Cortex of kidney (tissue), 1 donor: ENCODE results near the gene CNN3.
"Not testable (repeated sequence)": the region's sequence is repeated elsewhere in the genome, so short reads cannot be mapped to it uniquely, and the experiment has no call there.

Experiments
- DNase-seq: peaks from one replicate; lab custom pipeline; 2025; lab: John Stamatoyannopoulos, UW

The CNN3 gene

DNA sequence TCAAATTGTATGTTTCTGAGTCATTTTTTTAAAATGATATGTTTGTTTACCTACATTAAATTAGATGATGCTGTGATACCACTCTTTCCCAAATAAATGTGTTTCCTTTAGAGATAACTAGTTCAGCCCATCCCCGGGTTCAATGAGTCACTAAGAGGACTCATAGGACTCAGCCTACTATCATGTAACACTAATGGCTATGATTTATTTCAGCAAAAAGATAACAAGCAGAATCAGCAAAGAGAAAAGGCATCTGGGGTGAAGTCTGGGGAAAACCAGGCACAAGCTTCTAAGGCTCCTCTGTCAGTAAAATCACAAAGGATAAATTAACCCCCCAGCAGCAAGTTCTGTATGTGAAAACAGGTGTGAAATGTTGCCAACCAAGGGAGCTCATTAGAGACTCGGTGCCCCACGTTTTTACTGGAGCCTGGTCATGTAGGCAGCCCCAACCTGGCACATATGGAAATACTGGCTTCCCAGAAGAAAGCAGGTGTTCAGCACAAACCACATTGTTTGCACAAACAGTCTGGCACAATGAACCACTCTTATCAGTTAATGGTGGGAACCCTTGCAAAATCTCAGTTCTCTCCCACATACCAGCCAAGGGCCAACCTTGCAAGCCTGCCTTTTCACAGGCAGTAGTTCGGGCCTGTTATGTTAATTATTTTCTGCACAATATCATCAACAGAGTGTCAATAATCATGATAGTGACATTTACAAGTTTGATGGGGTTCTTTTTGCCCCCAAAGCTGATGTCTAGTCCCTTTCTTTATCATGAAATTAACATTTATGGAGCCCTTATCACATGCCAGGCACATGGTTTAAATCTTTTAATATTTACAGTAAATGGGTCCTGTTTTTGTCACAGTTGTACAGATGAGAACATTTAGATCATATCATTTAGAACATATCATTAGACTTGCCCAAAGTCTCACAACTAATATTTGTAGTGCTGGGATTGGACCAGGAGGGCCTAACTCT lies 23.1 kb upstream of the CNN3 start:
- no peak for DNase-seq

DNA sequence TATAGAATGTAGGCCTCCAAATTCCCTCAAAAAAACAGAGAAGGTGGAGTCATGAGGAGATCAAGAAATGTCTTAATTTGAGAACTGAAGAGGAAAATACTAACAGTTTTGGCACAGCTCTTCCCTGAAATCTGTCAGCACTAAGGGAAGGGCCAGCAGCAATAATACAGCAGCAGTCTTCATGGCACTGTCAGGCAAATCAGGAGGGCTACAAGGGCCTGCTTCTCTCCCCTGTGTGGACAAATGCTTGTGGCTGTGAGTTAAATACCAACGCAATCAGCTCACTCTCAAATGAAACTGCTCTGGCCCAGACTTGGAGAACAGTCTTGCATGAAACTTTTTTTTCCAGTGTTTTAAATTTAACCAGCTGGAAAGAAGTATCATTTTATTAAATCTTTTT lies 20.5 kb upstream of the CNN3 start:
- DNase-seq, result no peak

DNA sequence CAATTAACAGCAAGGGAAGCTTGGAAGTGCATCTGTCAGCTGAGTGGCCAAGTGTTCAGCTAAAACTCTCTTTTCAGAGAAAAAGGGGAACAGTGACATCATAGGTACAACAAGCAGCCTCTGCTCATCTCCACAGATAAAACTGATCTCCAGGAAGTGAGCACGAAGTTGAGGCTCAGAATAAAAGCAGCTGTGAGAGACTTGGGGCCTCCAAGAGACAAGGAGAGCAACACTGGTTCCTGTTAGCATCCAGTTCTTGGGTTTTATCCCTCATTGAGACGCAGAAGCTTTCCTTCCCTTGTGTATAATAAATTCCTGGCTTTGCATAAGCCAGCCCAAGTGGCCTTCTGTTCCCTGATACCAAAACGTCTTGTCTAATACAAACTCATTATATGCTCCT lies 20.0 kb upstream of the CNN3 start:
- DNase-seq, result no peak

DNA sequence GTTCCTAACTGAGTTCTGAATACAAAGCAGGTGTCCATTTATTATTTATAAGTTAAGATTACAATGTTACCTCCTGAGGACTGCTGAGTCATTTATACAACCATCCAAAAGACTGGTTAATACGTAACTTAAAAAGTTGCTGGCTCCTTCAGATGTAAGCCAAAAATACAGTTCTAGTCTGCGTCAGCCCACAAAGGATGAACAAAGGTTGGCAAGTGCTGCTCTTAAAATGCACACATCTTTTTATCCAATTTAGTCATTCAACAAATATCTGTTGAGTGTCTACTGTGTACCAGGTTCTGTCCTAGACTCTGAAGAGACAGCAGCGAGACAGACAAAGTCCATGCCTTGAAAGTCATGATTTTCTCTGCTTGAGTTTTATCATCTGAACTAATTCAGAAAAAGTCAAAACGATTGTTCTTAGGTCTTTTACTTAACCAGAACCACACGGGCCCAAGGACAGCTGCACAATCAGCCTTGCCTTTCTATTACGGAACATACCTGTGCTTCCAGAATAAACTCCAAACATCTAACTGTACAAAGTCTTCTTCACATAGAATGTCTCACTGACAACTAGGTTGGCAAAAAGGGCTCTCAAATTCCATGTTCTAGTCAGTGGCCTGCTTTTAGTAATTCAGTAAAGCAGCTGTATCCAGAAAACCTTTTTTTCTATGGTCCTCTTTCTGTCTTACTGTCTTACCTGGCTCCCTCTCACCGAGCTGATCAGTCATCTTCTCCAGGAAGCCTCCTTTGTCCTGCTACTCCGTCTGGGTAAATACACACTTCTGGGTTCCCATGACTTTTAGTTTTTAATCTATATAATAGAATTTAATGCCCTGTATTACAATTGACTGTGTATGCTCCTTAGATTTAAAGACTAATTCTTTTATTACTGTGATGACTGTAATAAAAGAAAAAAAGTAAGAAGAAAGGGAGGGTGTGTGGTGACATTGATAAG lies 15.5 kb upstream of the CNN3 start:
- DNase-seq, result no peak

DNA sequence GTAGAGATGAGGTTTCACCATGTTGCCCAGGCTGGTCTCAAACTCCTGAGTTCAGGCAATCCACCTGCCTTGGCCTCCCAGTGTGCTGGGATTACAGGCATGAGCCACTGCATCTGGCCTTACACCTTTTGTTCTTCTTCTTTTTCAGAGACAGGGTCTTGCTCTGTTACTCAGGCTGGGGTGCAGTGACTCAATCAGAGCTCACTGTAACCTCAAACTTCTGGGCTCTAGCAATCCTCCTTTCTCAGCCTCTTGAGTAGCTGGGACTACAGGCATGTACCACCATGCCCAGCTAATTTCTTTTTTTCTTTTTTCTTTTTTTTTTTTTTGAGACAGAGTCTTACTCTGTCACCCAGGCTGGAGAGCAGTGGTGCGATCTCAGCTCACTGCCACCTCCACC lies 14.6 kb upstream of the CNN3 start:
- DNase-seq, result not testable (repeated sequence)

DNA sequence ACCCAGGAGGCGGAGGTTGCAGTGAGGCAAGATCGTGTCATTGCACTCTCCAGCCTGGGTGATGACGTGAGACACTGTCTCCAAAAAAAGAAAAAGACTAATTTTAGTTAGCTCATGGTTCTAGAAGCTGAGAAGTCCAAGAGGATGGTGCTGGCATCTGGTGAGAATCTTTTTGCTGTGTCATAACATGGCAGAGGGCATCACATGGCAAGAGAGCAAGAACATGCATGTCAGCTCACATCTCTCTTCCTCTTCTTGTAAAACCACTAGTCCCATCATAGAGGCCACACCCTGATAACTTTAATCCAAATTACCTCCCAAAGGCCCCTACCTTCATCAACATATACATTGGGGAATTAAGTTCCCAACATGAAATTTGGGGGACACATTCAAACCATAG lies 13.8 kb upstream of the CNN3 start:
- DNase-seq, result no peak

DNA sequence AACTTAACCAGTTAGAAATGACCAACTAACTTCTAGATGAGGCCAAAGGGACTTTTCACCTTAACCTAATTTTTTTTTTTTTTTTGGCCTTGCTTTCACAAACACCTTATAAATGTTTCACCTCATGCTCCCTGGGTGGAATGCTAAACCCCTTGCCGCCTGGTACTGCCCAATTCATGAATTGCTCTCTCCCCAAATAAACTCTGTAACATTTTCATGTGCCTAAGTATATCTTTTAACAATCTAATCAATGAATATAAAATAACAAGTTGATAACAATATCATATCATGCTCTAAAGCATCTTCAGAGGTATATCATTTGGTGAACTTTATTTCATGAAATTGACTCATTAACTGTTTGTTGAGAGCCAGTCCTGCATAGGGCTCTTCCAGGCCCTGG lies 10.9 kb upstream of the CNN3 start:
- no peak for DNase-seq

DNA sequence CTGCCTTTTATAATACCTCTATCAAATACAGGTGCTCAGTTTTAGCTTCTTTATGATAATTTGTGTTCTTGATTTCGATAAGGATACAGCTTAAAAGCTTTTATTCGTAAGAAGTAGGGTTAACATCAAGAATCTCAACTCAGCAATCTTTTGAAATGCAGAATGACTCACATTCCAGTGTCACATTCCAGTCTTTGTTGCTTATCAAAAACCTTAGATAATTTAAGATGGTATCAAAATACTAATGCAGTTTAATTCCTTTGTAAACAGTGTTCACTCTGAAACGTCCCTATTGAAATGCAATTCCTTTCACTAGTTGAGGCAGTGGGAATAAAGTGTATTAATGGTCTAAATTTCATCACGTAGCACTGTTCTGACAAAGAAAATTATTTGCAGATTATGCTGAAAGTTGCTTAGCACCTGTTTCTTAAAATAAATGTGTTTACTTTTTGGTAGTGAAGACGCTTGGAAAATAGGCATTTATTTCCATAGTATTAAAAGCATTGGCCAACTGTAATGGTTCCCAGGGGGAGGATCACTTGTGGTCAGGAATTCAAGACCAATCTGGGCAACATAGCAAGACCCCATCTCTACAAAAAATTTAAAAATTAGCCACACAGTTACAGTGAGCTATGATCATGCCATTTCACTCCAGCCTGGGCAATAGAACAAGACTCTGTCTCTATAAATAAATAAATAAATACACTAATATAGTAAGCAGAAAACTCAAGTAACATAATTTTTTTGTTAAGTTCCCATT lies 10.1 kb upstream of the CNN3 start:
- DNase-seq, result no peak

DNA sequence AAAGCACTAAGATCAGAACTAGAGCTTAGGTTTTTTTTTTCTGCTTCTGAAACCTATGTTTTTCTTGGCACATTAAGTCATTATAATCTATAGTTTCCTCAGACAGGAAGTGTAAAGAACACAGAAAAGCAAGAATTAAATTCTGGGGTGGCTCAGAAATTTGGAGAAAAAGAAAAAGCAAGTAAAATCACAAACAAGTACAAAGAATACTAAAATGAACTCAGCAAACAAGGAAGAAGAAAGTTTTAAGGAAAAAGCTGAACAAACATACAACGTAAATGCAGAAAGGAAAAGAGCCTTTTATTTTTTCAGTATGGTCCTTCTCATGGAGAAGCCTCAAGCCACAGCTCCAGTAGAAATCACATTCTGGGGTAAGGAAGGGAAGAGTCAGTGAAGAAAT lies 8.6 kb upstream of the CNN3 start:
- DNase-seq, result no peak

DNA sequence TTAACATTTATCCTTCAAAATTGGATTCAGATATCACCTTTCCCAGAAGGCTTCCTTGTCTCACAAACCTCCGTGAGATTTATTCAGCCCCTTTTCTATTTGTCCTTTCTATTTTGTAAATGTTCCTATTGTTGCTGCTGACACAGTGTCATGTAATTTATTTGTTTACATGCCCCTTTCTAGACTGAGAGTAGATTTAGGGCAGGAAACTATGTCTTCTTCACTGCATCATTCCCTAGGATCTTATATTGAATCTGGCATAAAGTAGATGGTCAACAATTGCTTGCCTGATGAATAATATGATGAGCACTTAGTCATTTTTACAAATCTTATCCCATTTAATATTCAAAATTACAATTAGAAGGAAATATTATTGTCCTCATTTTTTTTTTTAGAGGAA lies 8.1 kb upstream of the CNN3 start:
- no peak for DNase-seq

DNA sequence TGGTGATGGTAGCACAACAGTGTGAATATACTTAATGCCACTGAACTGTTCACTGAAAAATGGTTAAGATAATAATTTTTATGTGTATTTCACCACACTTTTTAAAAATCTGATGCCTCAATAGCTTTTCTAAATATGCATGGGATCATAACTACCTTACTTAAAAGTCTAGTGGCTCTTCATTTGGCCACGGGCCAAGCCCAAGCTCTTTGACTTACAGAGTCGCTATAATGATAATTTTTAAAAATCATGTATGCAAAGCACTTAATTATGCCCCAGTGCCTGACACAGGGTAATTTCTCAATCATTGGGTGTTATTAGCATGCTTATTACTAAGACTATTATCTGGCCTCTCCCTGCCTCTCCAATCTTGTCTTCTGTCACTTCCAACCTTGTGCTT lies 7.6 kb upstream of the CNN3 start:
- DNase-seq, result no peak

DNA sequence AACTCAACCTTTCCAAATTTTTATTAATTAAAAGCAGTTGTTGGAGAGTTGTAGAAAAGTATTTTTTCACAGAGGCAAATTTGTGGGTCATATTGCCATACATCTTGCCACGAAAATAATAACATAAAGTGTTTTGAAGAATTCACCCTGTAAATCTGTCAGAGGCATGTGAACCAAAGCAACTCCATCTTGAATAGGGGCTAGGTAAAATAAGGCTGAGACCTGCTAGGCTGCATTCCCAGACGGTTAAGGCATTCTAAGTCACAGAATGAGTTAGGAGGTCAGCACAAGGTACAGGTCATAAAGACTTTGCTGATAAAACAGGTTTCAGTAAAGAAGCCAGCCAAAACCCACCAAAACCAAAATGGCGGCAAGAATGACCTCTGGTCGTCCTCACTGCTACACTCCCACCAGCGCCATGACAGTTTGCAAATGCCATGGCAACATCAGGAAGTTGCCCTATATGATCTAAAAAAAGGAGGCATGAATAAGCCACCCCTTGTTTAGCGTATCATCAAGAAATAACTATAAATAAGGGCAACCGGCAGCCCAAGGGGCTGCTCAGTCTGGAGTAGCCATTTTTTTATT lies 4.4 kb upstream of the CNN3 start:
- no peak for DNase-seq

DNA sequence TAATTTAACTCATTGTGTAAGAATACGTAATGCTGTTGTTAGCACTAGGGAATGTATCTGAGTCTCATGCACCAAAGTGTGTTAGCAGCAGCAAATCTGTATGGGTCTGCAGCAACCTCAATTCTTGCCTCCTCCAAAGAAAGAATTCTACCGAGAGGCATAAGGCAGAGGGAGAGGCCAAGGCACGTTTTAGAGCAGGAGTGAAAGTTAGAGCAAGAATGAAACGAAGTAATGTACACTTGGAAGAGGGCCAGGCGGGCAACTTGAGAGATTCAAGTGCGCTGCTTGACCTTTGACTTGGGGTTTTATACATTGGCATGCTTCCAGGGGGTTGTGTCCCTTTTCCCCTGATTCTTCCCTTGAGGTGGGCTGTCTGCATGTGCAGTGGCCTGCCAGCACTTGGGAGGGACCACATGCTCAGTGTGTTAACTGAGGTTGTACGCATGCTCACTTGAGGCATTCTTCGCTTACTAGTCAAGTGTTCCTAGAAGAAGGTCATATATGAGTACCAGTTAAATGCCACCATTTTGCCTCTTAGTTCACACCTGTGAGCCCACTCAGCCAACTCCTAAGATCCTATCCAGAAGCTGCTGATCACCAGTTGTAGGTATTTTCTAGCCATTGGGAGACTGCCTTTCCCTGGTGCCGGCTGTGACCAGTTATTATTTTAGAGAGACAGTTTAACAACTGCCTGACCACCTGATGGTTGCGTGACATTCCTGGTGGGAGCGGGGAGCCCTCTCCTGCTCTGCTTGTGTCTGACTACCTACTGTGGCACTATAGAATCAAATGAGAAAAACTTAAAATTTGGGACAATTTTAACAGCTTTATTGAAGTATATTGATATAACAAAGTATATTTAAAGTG lies 2.7 kb upstream of the CNN3 start:
- DNase-seq, result no peak

DNA sequence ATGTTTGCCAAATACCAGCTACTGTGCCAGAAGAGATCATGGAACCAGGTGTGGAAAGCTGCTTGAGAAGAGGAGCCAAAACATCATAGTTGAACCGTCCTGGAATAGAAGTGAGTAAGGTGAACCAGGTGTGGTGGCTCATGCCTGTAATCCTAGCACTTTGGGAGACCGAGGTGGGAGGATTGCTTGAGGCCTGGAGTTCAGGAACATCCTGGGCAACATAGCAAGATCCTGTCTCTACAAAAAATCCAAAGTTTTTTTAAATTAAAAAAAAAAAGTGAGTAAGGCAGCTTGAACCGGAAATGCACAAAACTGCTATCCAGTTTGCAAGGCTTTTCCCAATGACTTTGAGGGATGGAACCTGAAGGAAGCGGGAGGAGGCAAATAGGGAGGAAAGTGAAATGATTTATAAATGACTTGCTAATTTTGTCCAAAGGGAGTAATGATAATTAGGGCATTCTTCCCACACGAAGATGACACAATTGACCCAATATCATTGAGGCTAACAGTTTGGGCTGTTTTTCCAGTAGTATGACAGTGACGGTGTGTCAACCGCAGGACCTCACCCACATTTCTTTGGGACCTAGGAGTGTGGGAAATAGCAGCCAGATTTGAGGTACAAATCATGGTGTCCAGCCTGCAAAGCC lies 1.5 kb upstream of the CNN3 start:
- no peak for DNase-seq

DNA sequence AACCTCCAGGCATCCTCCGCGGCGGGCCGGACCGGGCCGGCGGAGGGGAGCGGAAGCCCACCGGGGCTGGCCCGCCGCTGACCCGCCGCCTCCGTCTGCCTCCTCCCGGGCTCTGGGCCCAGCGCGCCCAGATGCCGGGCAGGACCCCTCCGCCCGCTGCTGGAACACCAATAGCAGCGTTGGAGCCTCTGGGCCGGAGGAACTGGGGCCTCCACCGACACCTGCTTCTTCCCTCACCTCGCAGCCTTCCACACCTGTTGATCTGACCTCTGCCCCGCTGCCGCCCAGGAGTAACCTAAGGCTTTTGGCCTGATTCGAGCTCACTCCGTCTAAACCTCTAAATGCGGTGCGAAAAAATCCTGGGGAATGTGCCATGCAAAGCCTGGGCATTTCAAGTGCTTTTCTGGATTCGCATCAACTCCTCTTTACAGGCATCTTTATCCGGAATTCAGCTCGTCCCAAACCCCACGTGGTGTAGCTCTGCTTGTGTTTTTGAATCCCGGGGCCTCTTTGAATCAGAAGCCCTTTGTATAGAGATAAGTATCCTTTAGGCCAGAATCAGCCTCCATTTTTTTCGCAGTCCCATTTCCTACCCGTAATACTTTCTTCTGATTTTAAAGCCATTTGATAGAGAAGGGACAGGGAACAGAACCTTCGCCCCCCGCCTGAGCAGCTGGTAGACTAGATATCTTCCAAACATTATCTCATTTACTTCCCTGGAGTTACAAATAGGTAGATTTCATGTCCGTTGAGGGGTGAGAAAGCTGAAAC lies 680 bp upstream of the CNN3 start:
- no peak for DNase-seq

DNA sequence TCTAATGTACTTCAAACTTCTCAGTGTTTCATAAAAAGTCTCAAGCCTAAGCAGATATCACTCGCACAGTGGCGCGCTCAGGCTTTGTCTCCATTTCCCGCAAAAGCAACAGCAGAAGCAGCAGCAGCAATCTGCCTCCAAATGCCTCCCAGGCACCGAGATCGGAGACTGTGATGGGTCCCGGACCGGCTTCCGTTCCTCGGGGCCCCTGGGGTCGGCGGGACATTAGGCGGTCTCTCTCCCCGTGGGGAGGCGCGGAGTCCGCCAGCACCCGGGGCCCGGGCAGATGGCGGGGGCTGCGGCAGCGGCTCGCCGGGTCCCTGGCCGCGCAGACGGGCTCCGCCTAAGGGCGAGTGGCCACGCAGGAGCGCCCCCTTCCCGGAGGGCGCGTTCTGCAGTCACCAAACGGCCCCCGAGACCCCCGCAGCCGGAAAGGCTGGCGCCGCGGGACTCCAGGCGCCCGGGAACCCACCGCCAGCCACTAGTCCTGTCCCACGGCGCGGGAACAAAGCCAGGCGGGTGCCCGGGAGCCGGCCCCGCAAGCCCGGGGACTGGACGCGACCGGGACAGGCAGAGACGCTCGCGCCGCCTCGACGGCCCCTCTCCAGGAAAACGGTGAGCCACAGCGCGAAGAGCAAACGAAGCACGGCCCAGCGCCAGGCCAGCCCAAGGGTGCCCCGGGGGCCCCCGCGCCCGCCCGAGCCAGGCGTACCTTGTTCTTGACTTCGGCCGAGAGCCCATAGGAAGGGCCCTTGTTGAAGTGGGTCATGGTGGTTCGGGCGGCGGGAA lies 590 bp downstream of the CNN3 start:
- DNase-seq, result no peak

DNA sequence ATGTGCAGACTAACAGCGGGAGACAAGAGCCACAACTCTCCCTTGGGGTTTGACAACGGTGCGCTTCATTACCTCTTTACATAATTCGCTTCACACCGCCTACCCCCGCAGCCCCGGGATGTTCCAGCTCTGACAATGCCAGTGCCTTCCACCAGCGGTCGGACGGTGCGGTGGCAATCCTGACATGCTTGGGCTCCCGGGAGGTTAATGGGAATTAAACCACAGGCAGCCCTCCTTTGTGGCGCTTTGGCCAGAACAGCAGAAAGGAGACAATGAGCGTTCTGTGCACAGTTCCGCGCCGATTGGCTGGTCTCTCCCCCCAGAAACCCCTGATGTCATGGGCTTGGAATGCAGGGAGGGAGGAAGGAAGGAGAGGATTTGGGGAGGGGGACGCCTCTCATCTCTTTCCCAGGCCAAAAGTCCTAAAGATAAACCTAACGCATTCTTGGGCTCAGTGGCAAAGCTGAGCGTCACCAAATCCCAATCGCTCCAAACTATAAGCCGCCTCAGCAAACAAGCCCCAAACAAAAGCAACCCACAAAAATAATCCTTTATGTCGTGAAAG lies 1.3 kb downstream of the CNN3 start:
- no peak for DNase-seq

DNA sequence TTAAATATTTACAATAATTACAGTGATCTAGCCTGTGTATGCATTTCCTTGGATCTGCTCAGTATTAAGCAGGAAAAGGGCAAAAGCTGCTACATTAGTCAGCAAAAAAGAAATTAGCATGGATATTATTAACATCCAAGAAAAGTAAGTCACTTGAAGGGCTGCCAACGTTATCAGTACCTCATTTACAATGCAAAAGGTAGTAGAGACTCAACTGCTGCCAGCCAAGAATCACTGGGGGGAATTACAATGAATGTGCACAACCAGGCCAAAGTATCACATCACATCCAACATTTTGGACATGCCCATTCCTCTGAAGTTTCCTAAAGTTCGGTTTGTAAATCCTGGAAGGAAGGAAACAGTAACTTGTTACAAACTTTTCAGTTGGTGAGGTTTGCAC lies 1.9 kb downstream of the CNN3 start:
- DNase-seq, result no peak
